IPS-NIHi11 (cell line): ENCODE results near the gene RPRD1B.

Source experiments
- DNase-seq: peaks from one replicate; pipeline ENCODE4 v3.0.0; 2012; ENCODE audit warnings: mixed read lengths, low spot score

RPRD1B gene, protein sequence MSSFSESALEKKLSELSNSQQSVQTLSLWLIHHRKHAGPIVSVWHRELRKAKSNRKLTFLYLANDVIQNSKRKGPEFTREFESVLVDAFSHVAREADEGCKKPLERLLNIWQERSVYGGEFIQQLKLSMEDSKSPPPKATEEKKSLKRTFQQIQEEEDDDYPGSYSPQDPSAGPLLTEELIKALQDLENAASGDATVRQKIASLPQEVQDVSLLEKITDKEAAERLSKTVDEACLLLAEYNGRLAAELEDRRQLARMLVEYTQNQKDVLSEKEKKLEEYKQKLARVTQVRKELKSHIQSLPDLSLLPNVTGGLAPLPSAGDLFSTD

DNA sequence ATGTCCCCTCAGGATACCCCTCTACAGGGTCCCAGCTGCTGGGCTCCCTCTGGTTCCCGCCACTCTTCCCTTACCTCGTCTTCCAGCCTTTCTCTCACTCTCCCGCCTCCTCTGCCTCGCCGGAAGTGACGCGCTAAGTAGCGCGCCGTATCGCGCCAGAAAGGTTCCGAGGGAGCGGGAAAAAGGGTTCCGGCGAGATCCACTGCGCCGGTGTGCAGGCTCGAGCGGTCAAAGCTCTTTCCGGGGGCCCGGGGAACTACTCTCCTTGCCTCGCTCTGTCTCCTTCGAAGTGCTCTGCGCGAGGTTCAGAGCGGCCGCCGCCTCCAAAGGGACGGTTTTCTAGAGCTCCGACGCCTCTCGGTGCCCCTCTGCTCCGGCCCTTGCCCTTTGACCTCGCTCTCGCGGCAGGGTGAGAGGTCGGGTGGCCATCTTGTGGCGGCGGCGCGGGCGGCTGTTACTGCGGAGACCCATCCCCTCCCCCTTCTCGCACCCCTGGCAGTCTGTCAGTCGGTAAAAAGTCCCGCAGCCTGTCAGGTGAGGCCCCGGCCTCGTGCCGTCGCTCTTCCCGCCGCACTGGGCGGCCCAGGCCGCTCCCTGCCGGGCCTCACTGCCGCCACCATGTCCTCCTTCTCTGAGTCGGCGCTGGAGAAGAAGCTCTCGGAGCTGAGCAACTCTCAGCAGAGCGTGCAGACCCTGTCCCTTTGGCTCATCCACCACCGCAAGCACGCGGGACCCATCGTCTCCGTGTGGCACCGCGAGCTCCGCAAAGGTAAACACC, at the start of gene RPRD1B, which contains the start of gene TTI1:
Gene RPRD1B (plus strand): TSS at position 417 of the 778 bp plus-strand sequence. CDS start 202 bp downstream, at position 619.
Gene TTI1 (minus strand): TSS at position 127 of the 778 bp plus-strand sequence. CDS start 19,640 bp downstream, outside the sequence.
- peak; percentile 89 for DNase-seq

DNA sequence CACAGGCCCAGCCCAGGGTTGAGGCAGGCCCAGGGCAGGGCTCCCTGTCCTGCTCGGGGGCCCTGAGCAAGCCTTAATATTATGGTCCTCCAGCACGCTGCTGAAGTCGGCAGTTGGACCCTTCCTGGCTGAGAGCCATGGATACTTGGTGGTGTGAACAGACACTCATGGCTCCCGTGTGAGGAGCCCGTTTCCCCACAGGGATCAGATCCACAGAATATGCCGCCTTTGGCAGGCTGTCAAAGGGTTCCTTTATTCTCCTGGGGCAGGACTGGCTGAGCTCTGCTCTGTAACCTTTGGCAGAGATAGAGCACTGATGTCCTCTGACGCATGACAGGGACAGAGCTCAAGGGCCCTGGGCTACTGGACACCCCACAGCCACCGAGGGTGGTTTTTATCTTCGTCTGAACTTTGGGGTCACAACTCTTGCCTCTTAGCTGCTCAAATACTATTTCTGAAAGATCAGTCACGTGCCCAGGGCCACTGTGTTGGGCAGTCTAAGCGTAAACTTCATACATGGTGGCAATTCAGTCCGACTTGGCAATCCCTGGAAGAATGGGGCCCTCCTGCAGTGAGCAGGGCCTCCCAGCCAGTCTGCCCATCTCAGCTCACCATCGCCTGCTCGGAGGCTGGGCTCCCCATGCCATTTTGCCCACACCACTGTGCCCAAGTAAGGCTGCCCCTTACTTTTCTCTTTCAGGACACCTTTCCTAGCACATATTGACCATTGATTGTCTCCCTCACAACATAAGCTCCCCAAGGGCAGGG, 49.3 kb upstream of the RPRD1B start:
- DNase-seq: no peak

DNA sequence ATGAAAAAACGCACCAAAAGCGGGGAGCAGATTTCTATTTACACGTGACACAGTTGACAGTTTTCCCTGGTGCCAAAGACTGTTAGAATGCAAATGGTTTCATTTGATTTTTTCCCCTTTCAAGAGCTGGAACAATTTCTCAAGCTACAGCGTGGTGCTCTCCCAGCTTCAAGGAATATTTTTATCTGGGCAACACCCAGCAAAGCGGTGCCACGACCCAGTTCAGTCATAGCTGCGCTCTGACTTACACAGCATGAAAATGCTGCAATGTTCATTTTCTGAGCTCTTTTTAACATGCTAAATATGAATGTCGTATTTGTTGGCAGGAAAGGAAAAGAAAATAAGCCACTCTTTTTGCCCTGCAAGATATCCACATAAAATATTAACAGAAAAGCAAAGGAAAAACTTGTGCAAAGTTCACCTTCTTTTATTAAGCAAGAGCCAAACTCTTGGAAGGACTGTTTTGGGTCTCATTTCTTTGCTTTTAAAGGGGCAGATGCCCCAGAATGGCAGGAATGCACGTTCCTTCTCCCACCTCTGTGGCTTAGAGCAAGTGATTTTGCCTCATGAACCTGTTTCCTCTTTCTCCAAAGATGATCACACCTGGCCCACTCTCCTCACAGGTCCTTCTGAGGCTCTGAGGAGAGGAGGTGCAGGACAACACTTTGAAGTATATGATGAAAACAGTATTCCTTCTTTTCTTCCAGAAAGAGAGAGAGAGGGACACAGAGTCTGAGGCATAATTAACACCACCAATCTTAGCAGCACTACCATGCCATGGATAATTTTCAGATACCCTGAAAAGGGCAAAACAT, 47.3 kb upstream of the RPRD1B start:
- DNase-seq: no peak

DNA sequence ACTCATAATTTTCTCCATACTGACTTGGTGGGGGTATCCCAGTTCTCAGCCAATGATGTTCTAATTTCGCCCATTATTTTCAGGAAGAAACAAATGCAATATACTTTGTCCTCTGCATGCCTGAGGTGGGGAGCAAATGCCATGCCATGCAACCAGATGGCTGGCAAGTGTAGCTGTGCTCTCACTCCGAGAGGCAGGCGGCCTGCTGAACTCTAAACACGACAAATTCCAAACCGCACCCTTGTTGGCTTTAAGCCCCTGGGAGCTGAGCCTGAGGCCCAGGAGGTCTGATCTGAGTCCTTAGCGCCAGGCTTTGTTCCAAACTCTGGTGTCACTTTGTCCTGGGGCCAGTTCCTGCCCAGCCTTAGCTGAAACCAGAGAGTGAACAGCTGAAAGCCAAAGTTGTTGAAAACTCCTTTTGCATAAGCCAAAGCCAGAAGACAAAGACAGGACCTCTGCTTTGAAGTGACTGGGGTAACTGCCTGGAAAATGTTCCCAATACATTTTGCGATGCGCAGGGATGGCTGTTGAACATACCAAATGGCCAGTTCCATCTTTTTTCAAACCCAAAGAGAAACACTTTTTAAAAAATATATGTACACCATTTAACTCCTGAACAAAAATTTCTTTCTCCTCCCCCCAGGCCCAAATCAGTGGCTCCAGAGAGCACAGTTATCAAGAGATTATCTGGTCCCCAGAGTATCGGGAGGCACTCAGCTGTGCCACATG, 46.5 kb upstream of the RPRD1B start:
- DNase-seq: peak; percentile 32

DNA sequence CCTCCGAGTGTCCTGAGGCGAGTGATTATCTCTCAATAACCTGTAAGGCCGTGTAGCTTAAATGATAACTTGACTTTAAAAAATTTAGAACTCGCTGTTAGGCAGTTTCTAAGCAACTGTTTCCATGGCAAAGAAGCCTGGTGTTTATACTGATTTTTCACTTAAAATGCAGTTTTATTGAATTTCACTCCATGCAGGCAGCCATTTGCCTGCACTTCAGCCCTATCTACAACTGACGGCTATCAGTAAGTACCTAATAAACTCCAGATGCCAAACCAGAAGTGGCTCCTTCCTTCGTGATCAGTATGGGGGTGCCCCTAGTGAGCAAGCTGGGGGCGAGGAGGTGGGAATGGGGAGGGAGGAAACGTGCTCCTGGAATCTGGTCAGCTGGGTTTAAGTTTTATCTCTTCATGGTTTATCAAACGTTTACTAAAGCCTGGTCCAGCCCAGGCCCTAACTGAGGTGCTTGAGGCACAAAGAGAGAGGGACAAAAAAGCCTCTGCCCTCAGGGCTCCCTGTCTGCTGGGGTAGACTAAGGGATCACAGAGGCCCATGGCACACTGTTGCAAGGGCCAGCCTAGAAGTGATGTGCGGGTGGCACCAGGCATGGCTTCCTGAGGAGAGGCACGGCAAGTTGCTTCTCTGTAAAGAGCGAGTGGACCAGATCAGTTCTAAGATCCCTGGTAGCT, 45.8 kb upstream of the RPRD1B start:
- no peak for DNase-seq

- DNase-seq: no peak
Measured at GRCh38 chr20:37988306-37988954, 45.1 kb upstream of the RPRD1B start.

- DNase-seq: no peak
Measured at GRCh38 chr20:37989601-37990295, 43.8 kb upstream of the RPRD1B start.

DNA sequence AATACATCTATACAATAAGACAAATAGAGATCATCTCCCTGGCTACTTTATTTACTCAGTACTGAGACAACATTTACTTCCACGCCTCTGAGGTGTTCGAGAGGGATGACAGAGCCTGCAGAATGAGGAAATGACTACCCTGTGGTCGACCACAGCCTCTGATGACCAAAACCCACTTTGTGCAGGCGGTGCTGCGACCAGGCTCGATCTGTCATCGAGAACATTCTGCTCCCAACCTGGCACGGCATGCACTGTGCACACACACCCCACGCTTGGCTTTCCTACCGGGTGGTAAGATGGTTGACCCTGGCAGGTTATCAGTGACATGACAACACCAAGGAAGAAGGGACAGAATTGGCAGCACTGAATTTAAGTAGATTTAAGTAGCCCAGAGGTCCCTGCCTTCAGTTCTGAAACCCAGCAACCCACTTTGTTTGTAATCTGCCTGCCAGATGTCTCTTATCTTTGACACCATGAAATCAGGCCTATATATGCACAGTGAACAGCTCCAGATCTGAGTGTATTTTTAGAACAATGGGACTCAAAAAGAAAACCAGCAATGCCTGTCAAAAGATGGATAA, 42.9 kb upstream of the RPRD1B start:
- DNase-seq: no peak

DNA sequence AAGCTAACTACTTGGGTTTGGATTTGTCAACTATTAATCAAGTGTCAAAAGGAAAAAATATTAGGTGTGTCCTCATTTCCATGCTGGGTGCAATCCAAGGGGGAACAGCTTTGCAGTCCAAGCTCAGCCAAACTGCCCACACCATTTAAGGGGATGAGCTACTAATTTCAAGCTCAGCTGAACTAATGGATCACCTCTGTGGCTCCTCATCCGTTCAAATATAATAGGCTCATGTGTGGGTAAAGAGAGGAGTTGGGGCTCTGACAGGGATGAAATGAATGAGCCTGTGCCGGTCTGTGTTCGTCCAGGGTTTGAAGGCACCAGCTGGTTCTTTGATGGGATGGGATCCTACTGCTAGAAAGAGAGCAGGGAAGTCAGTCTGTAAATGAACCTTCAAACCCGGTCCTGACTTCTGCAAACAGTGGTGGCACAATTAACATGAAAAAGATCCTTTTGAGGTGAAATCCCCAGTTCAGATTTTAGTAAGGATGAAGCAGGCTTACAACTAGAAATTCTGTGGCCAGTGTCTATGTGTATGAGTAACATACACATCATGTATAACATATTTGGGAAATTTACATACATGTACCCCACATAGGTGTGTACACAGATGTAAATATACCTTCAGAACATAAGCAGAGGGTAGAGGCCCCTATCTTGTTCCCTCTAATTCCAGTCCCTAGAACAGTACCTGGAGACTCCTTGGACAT, 42.2 kb upstream of the RPRD1B start:
- DNase-seq: no peak

DNA sequence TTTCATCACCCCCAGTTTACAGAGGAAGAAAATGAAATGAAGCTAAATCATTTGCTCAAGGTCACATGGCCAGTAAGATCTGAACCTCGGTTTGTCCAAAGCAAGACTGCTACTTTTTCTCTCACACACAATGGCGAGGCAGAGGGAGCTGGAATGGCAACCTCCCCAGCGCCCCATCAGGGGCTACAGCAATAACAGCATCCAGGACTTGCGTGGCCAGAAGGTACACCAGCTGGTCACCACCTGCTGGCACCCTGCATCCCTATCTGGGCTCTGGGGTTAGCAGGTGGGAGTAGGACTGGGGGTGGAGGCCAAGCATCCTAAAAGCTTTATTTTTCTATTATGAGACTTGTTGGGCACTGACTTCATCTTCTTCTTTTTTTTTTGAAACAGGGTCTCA, 41.6 kb upstream of the RPRD1B start:
- no peak for DNase-seq

DNA sequence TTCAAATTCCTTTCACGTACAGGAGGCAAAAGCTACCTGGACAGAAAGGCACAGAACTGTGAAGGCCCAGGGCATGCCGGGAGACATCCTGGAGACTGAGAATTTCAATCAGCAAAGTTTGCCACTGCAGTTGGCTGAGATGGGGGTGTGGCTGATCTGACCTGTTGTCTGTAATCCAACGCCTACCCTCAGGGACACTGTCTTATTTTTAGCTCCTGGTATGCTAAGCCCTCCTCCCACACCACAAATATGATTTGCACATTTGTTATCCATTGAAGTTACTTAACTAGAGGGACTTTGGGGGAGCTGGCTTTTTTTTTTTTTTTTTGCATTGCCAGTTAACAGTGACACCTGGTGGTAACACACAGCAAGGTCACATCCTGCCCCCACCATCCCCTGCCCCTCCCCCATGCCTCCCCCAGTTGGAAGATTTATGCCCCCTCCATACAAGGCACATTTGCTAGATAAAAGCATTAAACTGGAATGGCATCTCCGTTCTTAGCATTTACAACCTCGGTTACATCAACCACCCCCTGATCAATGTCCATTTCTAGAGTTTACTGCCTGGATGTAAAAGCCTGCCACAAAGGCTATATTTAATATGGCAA, 40.6 kb upstream of the RPRD1B start:
- peak; percentile 71 for DNase-seq

DNA sequence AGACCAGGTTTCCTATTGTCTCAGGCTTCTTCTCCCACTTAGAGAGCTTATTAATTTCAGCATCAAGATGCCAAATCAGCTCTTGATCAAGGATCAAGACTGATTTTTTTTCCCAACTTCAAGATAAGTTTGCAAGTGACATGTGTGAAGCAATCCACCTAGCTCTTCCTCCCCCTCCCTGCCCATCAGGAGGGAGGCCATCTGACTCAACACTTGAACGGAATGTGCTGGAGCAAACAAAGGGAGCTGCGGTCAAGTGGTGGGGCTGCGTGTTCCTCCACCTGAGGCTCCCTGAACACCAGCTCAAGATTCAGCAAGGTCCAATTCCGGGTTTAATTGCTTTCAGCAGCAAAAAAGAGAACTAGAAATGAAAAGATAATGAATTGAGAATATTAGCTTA, 39.0 kb upstream of the RPRD1B start:
- no peak for DNase-seq

- no peak for DNase-seq
Measured at GRCh38 chr20:37995856-37996605, 37.5 kb upstream of the RPRD1B start.

- no peak for DNase-seq
Measured at GRCh38 chr20:37997516-37997915, 36.0 kb upstream of the RPRD1B start.

GRCh38 chr20:37999526-38000263, 33.9 kb upstream of the RPRD1B start:
- DNase-seq: no peak

- DNase-seq: no peak
Measured at GRCh38 chr20:38000293-38000692, 33.3 kb upstream of the RPRD1B start.
